HUDEP-2 (cell line): ENCODE measurements around the gene FAM32A.

Source experiments
- DNase-seq, 76 experiments: peaks; one replicate each; lab custom pipeline; 2025; ENCODE audit not compliant: unreplicated experiment in 76 of 76; lab: John Stamatoyannopoulos, UW

The FAM32A gene

DNA sequence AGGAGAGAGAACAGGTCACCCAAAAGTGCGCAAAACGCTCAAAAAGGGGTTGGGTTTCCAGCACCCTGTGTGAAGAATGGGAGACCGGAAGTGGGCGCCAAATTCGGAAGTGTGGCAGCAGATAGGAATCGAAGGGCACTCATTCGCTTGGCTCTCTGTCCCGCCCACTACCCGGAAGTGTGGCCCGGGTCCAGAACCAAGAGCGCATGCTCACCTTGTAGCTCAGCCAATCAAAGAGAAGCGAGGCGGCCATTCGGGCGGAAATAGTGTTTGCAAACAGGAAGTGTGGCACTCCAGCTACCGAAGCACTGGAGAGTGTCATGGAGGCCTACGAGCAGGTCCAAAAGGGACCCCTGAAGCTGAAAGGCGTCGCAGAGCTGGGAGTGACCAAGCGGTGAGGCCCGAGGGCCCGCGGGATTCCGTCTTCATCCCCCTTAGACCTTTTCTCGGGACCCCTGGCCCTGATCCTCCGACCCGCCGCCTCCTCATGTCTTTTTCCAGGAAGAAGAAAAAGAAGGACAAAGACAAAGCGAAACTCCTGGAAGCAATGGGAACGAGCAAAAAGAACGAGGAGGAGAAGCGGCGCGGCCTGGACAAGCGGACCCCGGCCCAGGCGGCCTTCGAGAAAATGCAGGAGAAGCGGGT, at the start of gene FAM32A:
FAM32A (plus strand) TSS at position 288 of the 645 bp plus-strand sequence; CDS start at position 321, 33 bp downstream.
- DNase-seq: peak; percentile 56 to 100 (median 100)

DNA sequence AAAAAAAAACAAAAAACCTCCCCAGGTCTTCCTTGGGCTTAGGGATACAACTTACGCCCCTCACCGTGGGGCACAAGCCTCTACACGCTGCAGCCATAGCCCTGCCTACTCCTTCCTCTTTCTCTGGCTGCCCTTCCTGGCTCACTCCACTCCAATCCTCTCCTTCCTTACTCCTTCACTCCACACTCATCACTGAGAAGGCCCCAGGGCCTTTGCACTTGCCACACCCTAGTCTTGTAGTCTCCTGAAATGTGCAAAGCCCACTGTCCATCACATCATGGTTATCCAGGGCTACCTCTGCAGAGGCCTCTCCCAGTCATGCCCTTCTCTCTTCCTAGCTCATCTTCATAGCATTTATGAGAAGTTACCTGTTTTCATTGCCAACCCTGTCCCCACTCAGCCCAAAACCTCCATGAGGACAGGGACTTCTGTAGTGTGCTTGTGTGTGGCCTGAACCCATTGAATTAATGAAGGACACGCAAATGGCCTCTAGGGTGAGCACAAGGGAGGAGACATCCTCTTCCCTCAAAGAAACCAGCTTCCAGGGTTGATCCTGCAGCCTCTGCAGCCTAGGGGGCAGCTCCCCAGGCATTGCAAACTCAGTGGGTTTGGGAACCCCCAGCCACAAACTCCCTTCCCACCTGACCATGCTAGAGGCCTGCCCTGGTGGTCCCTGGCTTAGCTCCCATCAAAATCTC, 49.6 kb upstream of the FAM32A start:
- DNase-seq: no peak

DNA sequence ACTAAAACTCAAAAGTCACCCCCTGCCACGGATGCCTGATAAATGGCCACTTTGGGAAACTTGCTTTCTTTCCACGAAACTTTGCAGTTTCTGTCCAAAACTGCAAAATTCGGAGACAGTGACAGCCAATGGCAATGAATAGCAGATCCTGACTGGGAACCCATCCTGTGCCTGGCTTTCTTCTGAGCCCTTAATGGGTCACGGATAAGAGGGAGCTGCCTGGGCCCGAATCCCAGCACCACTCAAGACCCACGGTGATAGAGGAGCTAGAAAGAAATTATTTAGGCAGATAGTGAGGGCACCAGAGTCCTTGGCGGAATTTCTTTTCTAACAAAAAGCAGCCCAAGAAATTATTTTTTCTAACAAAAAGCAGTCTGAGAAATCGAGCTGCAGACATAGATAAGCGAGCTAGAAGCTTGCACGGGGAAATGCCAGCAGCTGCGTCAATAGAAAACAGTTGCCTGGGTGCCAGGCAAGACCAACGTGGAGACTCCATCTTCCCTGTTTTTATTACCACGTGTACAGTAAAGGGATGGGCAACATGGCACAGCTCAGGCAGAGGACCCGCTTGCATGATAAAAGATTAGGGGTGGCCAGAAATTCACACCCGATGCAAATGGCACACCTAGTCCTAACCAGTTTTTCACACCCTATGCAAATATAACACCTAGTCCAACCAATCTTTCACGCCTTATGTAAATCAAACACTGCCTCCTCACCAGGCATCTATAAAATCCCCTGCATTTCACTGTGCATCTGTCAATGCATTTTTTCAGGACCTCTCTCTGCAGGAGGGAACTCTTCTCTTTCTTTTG, 48.8 kb upstream of the FAM32A start:
- DNase-seq: no peak

DNA sequence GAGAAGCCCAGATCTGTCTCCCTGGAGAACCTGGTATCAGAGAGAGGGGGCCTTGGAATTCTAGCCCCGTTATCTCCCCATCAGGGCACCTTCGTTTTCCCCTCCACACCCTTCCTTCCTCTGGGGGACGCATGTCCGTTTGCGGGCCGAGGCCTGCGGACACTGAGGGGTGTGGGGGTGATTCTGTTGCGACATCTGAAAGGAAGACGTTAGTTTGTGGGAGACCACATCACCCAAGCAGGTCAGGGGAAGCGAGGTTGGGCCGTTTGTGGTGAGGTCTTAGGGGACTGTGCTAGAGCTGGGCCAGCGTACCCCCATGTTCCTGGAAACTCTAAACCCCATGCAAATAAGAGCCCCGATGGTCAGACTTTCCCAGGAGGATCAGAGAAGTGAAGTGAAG, 45.5 kb upstream of the FAM32A start:
- DNase-seq: no peak

DNA sequence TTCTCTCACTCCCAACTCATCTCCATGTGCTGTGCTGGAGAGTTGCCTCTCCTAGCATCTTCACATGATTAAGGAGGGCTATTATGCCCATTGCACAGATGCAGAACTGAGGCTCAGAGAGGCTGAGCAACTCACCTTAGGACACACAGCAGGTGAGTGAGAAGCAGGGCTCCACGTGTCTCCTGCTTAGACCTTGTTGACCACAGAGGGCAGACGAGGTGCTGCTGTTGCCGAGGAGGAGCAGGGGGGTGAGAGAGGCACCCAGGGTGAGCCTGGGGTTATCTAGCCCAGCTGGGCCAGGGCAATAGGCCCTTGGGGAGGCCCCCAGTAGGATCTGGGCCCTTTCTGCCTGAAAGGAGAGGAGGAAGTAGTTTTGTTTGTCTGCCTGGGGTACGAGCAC, 44.2 kb upstream of the FAM32A start:
- peak in 5 of 76 experiments; percentile 13 to 28 (median 22) for DNase-seq

DNA sequence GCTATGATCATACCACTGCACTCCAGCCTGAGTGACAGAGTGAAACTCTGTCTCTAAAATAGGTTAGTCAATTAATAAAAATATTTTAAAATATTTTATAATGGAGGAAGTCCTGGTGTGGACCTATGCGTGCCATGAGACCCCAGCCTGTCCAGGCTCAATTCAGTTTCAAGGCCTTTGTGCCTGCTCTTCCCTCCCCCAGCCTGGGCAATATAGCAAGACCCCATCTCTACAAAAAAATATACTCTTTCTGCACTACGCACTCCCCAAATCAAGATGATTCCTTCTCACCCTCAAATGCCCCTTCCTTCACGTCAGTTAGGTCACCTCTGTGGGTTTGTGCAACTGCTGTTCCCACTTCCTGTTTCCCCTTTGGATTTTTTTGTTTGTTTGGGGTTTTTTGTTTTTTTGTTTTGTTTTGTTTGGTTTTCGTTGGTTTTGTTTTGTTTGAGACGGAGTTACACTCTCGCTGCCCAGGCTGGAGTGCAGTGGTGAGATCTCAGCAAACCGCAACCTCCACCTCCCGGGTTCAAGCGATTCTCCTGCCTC, 43.1 kb upstream of the FAM32A start:
- no peak for DNase-seq

DNA sequence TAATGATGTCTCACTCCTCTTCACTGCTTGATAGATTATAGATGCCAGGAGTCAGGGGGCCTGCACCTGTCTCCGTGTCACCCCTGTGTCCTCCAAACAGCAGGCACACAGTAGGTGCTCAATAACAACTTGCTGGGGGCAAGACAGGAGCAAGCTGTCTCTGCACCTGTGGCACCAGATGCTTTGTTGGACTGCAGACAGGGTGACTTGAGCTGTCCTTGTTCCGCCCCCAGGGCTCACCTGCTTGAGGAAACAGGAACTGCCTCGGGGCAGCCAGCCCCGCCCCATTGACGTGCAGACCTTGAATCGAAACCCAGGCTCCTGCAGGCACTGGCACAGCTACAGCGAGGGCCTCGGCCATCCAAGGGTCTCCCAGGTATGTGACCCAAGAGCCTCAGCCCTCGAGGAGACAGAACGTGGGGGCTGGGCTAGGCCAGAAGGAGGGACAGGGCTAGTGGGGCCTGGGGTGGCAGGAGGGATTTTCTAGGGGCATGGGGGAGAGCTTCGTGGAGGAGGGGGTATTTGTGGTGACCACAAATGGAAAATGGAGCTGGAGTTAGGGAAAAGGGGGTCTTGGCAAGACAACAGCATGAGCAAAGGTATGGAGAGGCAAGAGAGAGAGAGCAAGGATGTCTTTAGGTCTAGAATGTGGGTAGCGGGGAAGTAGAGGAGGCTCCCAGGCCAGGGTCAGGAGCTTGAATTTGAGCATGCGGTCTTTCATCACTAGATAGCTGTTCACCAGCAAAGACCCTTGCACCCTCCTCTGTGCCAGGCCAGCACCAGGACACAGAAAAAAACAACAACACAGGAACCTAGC, 41.6 kb upstream of the FAM32A start, which contains the start of gene HSH2D:
HSH2D (plus strand) TSS at position 287 of the 817 bp plus-strand sequence. CDS start 5,066 bp downstream, outside the sequence.
- DNase-seq: peak in 1 of 76 experiments; percentile 8

DNA sequence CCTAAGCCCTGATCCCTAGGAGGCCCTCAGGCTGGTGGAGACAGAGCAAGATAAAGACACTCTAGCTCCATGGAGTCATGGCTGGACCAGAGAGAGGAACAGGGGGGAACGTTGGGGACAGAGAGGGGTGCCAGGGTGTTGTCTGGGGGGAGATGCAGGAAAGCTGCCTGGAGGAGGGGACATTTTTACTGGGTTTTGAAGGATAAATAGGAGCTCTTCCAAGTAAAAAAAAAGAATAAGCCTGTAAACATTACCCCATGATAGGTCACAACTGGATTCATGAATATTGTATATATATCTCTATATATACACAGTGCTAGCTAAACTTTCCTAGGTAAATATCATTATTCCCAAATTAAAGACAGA, 41.0 kb upstream of the FAM32A start:
- DNase-seq: no peak

DNA sequence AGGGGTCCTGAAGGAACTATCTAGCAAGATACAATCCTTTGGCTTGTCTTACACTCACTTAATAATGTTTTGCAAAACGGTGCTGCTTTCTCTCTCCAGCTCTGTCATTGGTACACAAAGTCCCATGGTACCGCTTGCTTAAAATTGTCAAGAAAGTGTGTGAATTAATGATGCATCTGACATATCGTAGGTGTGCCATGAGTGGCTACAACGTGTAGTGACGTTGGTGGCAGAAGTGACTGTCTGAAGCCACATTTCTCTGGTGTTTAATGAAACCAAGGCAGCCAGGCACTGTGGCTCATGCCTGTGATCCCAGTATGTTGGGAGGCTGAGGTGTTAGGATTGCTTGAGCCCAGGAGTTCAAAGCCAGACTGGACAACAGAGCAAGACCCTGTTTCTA, 39.1 kb upstream of the FAM32A start:
- DNase-seq: no peak

DNA sequence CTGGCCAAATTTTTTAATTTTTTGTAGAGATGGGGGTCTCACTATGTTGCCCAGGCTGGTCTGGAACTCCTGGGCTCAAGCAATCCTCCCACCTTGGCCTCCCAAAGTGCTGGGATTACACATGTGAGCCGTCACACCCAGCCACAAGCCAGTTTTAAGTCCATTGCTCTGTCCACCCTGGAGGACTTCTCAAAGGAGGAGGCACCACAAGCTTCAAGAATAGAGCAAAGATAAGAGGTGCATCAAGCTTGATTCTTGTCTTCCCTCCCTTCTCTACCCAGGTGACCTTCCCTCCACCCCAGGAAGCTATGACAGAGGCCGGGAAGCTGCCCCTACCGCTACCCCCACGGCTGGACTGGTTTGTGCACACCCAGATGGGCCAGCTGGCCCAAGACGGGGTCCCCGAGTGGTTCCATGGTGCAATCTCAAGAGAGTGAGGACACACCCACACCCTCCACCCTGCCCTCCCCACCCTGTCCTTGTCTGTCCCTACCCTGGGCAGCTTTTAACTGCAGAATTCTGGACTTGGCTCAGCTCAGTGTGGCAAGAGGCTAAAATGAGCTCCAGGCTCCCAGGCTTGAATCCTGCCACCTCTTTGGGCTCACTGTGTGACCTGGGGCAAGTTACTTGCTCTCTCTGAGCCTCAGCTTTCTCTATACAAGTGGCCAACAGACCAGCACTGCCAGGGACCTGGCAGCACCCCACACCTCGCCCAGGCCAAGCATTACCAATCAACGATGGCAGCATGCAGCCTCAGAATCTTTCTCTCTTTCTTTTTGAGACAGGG, 36.6 kb upstream of the FAM32A start:
- peak in 4 of 76 experiments; percentile 8 to 14 (median 10) for DNase-seq

DNA sequence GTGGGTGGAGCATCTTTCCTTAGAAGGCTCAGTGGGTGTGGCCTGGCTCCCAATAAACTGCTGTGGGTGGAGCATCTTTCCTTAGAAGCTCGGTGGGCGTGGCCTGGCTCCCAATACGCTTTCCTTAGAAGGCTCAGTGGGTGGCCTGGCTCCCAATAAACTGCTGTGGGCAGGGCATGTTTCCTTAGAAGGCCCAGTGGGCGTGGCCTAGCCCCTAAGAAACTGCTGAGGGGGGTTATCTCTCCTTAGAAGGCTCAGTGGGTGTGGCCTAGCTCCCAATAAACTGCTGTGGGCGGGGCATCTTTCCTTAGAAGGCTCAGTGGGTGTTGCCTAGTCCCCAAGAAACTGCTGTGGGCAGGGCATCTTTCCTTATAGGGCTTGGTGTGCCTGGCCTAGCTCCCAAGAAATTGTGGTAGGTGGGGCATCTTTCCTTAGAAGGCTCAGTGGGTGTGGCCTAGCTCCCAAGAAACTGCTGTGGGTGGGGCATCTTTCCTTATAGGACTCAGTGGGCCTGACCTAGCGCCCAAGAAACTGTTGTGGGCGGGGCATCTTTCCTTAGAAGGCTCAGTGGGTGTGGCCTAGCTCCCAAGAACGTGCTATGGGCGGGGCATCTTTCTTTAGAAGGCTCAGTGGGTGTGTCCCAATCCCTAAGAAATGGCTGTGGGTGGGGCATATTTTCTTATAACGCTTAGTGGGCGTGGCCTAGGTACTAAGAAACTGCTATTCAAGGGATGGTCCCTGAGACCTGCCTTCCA, 31.5 kb upstream of the FAM32A start:
- DNase-seq: peak in 46 of 76 experiments; percentile 8 to 60 (median 34)

DNA sequence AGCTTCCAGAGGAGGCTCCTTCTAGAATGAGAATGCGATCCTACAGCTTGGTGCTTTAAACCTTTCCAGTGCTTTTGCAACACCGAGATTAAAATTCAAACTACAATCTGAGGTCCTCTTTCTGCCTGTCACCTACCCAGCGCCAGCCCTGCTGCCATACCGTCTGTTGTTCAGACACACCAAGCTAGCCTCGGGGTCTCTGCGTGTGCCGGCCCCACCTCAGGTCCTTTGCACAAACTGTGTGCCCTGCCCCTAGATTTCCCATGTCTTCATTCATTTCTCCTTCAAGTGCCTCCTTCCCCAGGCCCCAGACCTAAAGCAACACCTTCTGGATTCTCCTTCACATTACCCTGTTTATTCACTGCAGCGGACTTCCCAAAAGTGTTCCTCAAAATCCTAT, 30.7 kb upstream of the FAM32A start:
- no peak for DNase-seq

DNA sequence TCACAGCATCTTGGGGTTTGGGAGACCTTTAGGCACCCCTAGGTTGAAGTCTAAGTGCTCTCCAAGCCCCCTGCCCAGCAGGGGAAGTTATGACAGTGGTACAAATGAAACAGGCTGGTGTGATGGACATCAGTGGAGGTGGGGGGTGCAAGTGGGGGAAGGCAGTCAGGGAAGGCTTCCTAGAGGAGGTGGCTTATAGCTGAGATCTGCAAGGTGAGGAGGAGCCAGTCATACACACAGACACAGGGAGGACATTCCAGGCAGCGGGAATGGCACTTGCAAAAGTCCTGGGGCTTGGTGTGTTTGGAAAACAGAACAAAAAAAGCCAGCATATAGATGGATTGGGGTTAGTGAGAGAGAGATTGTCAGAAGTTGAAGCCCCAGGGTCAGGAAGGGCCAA, 30.1 kb upstream of the FAM32A start:
- no peak for DNase-seq

DNA sequence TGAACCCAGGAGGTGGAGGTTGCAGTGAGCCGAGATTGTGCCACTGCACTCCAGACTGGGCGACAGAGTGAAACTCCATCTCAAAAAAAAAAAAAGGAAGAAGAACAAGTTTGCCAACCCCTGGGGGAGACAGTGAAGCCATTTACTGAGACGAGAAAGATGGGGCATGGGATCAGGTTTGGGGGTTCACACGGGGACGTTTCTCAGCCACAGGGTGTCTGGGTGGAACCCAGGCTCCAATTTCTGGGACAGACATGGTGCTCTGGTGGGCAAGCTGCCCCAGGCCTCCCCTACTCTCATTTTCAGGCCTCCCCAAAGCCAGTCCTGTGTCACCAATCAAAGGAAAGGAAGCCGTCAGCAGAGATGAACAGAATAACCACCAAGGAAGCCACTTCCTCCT, 28.3 kb upstream of the FAM32A start:
- DNase-seq: no peak

DNA sequence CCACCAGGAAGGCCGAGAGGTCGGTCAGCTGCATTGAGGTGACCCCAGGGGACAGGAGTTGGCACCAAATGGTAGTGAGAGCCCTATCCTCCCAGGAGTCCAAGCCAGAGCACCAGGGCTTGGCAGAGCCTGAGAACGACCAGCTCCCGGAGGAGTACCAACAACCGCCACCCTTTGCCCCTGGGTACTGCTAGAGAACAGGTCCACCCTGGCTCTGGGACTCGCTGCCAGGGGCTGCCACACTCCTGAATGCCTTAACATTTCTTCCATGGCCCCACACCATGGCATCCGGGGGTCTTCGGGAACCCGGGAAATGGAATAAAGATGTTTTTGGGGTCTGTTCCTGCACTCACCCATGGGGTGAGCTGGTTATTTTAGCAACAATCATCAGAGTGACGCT, 27.6 kb upstream of the FAM32A start:
- DNase-seq: no peak

DNA sequence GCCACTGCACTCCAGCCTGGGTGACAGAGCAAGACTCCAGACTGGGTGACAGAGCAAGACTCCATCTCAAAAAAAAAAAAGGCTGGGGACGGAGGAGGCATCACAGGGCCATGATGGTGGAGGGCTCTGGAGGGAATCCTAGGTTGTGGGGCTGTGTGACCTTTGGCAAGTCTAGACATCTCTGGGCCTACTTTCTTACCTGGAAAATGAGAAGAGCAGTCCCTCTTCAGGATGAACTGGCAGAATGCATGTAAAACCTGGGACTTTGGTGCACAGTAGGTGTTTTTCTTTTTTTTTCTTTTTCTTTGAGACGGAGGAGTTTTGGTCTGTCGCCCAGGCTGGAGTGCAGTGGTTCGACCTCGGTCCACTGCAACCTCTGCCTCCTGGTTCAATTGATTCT, 25.6 kb upstream of the FAM32A start:
- no peak for DNase-seq

DNA sequence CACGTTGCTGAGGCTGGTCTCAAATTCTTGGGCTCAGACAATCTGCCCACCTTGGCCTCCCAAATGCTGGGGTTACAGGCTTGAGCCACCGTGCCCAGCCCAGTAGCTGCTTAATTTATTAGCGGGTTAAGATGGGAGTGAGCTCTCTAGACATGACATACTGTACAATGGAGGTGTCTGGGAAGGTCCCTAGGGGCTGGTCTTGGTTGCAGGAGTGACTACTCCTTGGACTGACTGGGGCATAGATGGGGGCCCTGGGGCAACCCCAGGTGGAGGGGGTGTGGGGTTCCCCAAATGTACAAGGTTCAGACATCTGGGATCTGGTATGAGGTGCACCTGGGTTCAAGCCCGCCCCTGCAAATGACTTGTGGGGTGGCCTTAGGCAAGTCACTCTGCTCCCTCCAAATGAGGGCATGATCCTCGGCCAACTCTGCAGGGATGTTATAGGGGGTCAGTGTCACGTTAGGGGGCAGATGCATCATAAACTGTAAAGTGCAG, 24.7 kb upstream of the FAM32A start:
- no peak for DNase-seq

DNA sequence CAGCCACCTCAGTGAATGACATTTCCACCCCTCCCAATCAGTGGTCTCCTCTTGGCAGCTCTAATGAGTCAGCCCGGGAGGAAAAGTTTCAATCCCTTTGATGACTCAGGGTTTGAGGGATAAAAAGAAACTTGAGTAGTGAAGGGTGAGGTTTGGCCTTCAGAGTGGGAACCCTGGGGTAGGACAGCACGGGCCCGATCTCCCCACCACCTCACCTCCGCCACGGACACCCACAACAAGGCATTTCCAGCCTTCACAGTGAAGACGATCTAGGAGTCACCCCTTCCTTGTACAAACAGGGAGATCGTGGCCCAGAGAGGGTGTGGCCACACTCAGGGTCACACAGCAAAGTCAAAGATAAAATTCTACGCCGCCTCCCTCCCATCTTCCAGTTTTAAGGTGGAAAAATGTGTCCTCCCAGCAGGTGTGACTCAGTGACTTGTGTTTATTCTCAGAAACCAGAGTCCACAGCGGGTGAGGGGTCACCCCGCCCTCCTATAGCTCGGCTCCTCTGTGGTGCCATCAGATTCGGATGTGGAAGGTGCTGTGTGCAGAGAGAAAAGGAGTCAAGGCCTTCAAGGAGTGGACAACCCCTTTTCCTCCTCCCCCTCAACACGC, 24.2 kb upstream of the FAM32A start:
- no peak for DNase-seq
